Esophagus (tissue), 2 donors: Measurements from ENCODE around the gene AP2A2. TPM values are rescaled to one million over a fixed set of nuclear protein-coding genes. Genes with fewer than 3 reads are reported as not detected.
"Not testable (repeated sequence)": the region's sequence is repeated elsewhere in the genome, so short reads cannot be mapped to it uniquely, and the experiment has no call there.

Experiments used
- H3K27ac ChIP-seq, 2 donors: one replicate each; pipeline ENCODE4 v1.5.1; 2013; ENCODE audit warnings: low read depth in 2 of 2, mild to moderate bottlenecking in 2 of 2, inconsistent platforms in 1 of 2, low read length in 1 of 2, moderate library complexity in 1 of 2
- H3K27me3 ChIP-seq, 2 donors: one replicate each; pipeline ENCODE4 v1.6.1; 2013; ENCODE audit warnings: low read length in 2 of 2, control low read depth in 1 of 2, mild to moderate bottlenecking in 1 of 2; ENCODE audit not compliant: insufficient read depth in 2 of 2, control insufficient read depth in 1 of 2
- H3K36me3 ChIP-seq, 2 donors: one replicate each; pipeline ENCODE4 v1.6.1; 2013; ENCODE audit warnings: low read length in 1 of 2; ENCODE audit not compliant: control insufficient read depth in 2 of 2, insufficient read depth in 2 of 2
- H3K4me1 ChIP-seq, 2 donors: one replicate each; pipeline ENCODE4 v1.6.1; 2013; ENCODE audit warnings: low read length in 1 of 2; ENCODE audit not compliant: control insufficient read depth in 2 of 2, insufficient read depth in 2 of 2
- H3K4me3 ChIP-seq, 2 donors: one replicate each; pipeline ENCODE4 v1.5.1; 2013; ENCODE audit warnings: low read length in 2 of 2, mild to moderate bottlenecking in 2 of 2, low read depth in 1 of 2, moderate library complexity in 1 of 2
- H3K9me3 ChIP-seq, 2 donors: one replicate each; pipeline ENCODE4 v1.6.1; 2013; ENCODE audit warnings: mild to moderate bottlenecking in 2 of 2, low read depth in 1 of 2, low read length in 1 of 2, moderate library complexity in 1 of 2; ENCODE audit not compliant: control insufficient read depth in 2 of 2, insufficient read depth in 1 of 2
- WGBS, 2 donors: extraction: QIAGEN DNeasy Blood & Tissue Kit; methylation state at CpG; one replicate each; pipeline ENCODE4 v1.1.7; 2013; 5-methylcytosine and 5-hydroxymethylcytosine counted together
- polyA plus RNA-seq, 2 donors: library from polyadenylated mRNA; stranded (reverse); fragments of 200-250 nt; gene quantifications; one replicate each; pipeline ENCODE4 v1.2.3, GENCODE V29; 2013
- donor health status: healthy with polysubstance abuse.
- donor health status: Bipolar disorder and iron deficiency.

Gene AP2A2
- polyA plus RNA-seq, 2 donors: 17.3 to 20.2 TPM

DNA sequence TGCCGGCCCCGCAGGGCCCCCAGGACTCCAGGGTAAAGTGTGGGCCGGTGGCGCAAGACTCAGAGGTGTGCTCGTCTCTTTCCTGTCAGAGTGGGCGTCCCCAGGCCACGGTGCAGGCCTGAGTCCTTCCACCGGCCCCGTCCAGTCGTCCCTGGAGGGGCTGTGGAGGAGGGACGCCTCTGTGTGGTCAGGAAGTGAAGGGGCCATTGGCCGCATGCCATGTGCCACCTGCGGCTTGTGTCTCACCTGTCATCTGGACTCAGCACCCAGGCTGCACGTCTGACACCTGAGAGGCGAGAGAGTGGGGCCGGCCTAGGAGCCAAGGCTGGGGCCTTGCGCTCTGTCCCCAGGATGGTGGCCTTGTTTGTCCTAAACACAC, 85.6 kb downstream of the AP2A2 start:
- Histone ChIP-seq H3K9me3 (no peaks in the 10 kb centered on the region), H3K36me3 (peaks cover 4 to 47% of the 10 kb centered on the region in 2 donors), H3K27me3 (no peaks in the 10 kb centered on the region), H3K27ac (no peak overlapping the region), H3K4me1 (no peaks in the 10 kb centered on the region), H3K4me3 (no peak overlapping the region)
- 83 to 89% methylated on average over 17 of the region's 17 CpGs for WGBS, 2 donors

DNA sequence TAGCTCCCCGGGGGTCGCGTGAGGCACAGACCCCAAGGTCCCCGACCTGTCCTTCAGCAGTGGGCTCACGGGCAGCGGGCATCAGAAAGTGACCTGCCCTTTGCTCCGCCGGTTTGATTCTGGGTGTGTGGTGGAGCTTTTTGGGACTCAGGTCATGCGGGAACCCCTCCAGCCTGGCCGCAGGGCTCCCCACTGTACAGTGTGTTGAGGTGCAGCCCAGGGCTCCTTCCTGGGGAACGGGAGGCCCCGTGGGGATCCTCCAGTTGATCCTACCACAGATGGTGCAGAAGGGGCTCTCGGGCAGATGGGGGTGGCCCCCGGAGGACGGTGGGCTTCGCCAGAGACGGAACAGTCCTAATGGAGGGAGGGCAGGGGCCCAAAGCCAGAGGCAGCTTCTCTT, 86.6 kb downstream of the AP2A2 start:
- 92 to 93% methylated on average over 17 of the region's 17 CpGs for WGBS, 2 donors
- Histone ChIP-seq H3K36me3 (peaks cover 4 to 45% of the 10 kb centered on the region in 2 donors), H3K9me3 (peaks cover 0 to 2% of the 10 kb centered on the region in 2 donors)

DNA sequence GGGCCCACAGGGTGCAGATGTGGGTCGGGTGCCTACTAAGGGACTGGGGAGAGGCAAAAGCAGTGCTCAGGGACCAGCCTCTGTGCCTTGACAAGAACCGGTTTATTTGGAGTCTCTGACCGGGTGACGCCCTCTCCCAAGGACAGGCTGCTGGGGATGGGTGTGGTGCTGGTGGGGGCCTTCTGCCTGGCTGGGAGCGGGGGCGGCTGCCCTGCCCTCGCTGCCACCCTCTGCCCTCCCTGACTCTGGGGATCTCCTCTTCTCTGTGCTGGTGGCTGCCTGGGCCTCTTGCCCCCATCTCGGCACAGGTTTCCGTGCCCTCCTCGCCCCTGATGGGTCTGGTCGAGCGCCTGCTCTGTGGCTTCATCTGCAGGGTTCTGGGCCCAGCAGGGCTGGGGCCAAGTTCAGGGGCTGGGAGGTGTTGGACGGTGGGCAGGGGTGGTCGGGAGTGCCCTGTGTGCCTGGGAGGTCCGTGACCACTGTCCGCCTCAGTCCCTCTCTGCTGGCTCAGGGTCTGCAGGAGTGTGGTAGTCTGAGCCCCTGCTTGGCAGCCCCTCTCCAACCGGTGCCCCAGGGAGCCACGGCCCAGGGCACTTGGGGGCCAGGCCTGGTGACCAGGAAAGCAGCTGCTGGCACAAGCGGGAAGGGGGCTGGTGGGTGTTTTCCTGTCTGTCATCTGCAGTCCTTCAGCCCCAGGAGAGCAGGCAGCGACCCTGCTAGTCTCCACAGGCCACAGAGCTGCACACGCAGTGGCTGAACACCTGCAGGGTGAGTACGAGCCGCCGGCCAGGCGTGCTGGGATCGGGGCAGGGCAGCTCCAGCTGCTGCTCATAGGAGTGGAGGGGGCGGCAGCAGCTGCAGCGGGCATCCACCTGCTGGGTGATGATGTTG, 87.3 kb downstream of the AP2A2 start:
- no peak overlapping the region for H3K4me3 ChIP-seq

More for the DNA sequence above, 86.6 kb downstream of the AP2A2 start:
- H3K4me1 ChIP-seq: peaks cover 0 to 8% of the 10 kb centered on the region in 2 donors
- no peak overlapping the region for H3K4me3 ChIP-seq
- no peak overlapping the region for H3K27ac ChIP-seq
- no peaks in the 10 kb centered on the region for H3K27me3 ChIP-seq

DNA sequence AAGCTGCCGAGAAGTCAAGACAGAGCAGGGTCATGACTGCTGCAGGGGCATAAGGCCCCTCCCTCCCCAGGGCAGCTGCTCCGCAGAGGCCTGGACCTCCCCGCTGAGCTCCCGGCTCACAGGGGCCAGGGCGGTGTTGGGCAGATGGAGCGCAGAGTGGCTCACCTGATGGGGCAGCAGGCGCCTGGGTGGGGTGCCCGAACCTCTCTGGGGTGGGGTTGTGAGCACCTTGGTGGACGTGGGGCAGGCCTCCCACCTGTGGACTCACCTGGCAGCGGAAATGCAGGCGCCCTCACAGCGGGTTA, 87.9 kb downstream of the AP2A2 start:
- peaks cover 0 to 11% of the 10 kb centered on the region in 2 donors for H3K4me1 ChIP-seq
- peaks cover 0 to 41% of the 10 kb centered on the region in 2 donors for H3K36me3 ChIP-seq
- H3K27ac ChIP-seq: no peak overlapping the region
- H3K27me3 ChIP-seq: no peaks in the 10 kb centered on the region
- WGBS, 2 donors: 94 to 96% methylated on average over 10 to 12 of the region's 12 CpGs
- no peak overlapping the region for H3K4me3 ChIP-seq
- H3K9me3 ChIP-seq: peaks cover 0 to 4% of the 10 kb centered on the region in 2 donors

More for the DNA sequence above, 87.3 kb downstream of the AP2A2 start:
- H3K4me1 ChIP-seq: peaks cover 0 to 11% of the 10 kb centered on the region in 2 donors
- H3K9me3 ChIP-seq: peaks cover 0 to 4% of the 10 kb centered on the region in 2 donors
- peaks cover under 1 to 45% of the 10 kb centered on the region in 2 donors for H3K36me3 ChIP-seq
- H3K27ac ChIP-seq: no peak overlapping the region
- 85 to 86% methylated on average over 27 to 28 of the region's 28 CpGs for WGBS, 2 donors
- H3K27me3 ChIP-seq: no peaks in the 10 kb centered on the region

DNA sequence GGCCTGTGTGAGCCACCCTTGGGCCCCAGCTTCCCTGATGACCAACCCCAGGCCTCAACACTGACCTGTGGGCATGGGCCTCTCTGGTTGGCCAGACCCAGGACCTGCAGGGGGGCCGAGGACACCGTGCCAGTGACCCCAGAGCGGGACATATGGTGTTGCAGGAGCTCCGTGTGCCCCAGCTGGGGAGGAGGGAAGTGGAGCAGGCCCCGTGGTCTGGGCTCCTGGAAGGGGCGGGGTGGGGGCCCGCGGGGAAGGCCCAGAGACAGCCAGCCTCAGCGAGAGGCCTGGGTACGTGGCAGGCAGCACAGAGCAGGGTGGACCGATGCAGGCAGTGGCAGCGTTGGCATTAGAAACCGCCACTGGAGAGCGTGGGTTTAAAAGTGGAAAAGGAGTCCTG, 88.6 kb downstream of the AP2A2 start:
- H3K27me3 ChIP-seq: no peaks in the 10 kb centered on the region
- 91 to 93% methylated on average over 14 of the region's 14 CpGs for WGBS, 2 donors
- no peak overlapping the region for H3K4me3 ChIP-seq
- peaks cover 0 to 11% of the 10 kb centered on the region in 2 donors for H3K4me1 ChIP-seq
- H3K27ac ChIP-seq: no peak overlapping the region
- H3K9me3 ChIP-seq: peaks cover 0 to 4% of the 10 kb centered on the region in 2 donors
- peaks cover 0 to 39% of the 10 kb centered on the region in 2 donors for H3K36me3 ChIP-seq

DNA sequence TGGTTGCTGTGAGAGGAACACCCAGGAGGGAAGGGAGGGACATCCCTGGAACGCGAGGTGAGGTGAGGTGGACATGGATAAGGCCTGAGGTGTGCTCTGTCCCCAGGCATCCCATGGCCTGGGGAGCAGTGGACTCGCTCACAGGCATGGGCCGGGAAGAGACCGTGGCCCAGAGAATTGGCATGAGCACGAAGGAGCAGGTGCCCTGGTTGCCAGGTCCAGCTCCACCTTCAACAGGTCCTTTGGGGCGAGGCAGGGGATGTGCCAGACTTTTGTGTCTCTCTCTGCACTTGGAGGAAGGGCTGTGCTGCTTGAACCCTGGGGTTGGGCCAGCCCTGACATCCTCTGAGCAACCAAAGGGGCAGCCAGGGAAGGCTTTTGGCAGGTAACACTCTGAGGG, 89.4 kb downstream of the AP2A2 start:
- H3K27me3 ChIP-seq: no peaks in the 10 kb centered on the region
- H3K27ac ChIP-seq: no peak overlapping the region
- H3K4me1 ChIP-seq: peaks cover 0 to 11% of the 10 kb centered on the region in 2 donors
- WGBS, 2 donors: 89 to 96% methylated on average over 7 of the region's 7 CpGs
- H3K4me3 ChIP-seq: no peak overlapping the region
- H3K9me3 ChIP-seq: peaks cover 0 to 4% of the 10 kb centered on the region in 2 donors
- peaks cover 0 to 31% of the 10 kb centered on the region in 2 donors for H3K36me3 ChIP-seq

DNA sequence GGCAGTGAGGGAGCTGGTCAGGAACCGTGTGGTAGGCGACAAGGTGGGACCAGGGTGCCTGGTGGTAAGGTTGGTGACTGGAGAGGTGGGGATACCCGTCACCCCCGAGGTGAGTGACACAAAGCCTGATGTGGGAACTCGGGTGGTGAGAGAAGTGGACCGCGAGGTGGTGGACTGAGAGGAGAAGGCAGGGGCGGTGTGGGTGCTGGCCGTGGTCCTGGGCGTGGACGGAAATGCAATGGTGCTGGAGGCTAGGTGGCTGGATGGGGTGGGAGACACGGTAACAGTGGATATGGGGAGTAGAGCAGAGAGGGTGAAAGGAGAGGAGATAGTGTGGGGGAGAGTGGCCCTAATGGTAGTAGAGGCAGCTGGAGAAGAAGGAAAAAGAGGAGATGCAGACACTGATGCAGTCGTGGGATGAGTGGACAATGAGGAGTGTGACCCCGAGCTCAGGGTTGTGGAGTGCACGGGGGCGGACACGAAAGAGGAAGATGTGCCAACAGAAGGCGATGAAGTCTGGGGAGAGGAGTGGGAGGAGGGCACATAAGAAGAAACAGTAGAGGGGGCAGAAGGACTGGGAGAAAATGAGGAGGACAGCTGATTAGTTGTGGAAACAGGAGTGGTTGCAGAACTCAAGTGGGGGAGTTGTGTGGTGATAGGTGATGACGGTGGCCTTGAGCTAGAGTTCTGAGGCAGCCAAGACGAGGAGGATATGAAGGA, 90.3 kb downstream of the AP2A2 start:
- Histone ChIP-seq H3K27me3 (no peaks in the 10 kb centered on the region), H3K4me1 (peaks cover 0 to 11% of the 10 kb centered on the region in 2 donors), H3K36me3 (peaks cover 0 to 22% of the 10 kb centered on the region in 2 donors), H3K9me3 (peaks cover 0 to 4% of the 10 kb centered on the region in 2 donors), H3K27ac (no peak overlapping the region), H3K4me3 (no peak overlapping the region)
- WGBS, 2 donors: 93% methylated on average over 20 of the region's 20 CpGs

DNA sequence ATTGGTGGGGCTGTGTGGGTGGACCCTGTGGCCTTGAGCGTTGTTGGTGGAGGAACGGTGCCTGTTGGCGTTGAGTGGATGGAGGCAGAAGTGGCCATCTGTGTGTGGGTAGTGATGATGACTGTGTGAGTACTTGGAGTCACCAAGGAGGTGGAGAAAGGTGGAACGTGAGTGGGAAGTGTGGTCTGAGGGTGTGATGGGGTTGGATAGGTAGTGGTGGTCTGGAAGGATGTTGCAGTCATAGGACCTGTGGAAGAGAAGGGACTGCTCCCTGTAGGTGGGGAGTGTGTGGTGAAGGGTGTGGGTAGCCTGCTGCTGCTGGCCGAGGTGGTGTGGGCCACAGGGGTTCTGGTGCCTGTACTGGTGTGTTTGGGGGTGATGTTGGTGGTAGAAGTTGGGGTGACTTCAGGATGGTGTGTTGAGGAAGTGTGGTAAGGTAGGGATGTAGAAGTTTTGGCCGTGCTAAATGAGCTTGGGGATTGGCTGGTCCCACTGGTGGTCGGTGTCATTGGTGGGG, 91.0 kb downstream of the AP2A2 start:
- Histone ChIP-seq H3K4me1 (peaks cover 0 to 11% of the 10 kb centered on the region in 2 donors), H3K36me3 (peaks cover 0 to 15% of the 10 kb centered on the region in 2 donors)
- not testable (repeated sequence) for H3K27ac ChIP-seq, H3K27me3 ChIP-seq, H3K9me3 ChIP-seq, H3K4me3 ChIP-seq
- WGBS, 2 donors: 67 to 70% methylated on average over 7 of the region's 7 CpGs

DNA sequence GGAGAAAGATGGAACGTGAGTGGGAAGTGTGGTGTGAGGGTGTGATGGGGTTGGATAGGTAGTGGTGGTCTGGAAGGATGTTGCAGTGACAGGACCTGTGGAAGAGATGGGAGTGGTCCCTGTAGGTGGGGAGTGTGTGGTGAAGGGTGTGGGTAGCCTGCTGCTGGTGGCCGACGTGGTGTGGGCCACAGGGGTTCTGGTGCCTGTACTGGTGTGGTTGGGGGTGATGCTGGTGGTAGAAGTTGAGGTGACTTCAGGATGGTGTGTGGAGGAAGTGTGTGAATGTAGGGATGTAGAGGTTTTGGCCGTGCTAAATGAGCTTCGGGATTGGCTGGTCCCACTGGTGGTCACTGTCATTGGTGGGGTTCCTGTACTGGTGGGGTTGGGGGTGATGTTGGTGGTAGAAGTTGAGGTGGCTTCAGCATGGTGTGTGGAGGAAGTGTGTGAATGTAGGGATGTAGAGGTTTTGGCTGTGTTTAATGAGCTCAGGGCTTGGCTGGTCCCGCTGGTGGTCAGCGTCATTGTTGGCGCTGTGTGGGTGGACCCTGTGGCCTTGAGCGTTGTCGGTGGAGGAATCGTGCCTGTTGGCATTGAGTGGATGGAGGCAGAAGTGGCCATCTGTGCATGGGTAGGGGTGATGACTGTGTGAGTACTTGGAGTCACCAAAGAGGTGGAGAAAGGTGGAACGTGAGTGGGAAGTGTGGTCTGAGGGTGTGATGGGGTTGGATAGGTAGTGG, 91.8 kb downstream of the AP2A2 start:
- Histone ChIP-seq H3K36me3 (peaks cover 0 to 9% of the 10 kb centered on the region in 2 donors), H3K4me3 (no peak overlapping the region), H3K4me1 (peaks cover 0 to 11% of the 10 kb centered on the region in 2 donors), H3K27me3 (no peaks in the 10 kb centered on the region), H3K9me3 (peaks cover 0 to 4% of the 10 kb centered on the region in 2 donors), H3K27ac (no peak overlapping the region)
- 84 to 89% methylated on average over 12 of the region's 12 CpGs for WGBS, 2 donors
